Non-pigmented ciliary epithelial cell (primary cell): ENCODE measurements around the gene PLXDC2.
A peak's percentile ranks its signal among the peaks of the same experiment; 100 is the strongest.

Experiments
- DNase-seq: peaks from one replicate; pipeline ENCODE4 v3.0.0-alpha.2; 2010; ENCODE audit warnings: low read depth

PLXDC2 gene

DNA sequence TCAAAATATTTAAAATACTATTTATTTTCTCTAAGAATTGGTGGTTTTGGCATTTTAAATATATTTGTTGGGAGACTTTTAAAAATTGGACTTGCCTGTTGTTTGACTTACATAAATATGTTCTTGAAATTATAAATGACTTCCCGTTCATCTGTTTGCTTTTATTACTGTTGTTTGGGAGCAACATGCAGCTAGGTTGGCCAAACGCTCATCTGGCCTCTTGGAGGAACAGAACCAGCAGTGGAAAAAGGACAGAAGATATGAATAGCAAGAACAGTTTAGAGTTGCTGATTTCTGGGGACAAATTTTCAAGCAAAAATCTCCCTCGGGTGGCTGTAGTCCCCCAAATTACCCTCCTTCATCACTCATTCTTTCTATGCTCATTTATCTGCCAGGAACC lies 41.6 kb downstream of the PLXDC2 start:
- DNase-seq, result no peak

DNA sequence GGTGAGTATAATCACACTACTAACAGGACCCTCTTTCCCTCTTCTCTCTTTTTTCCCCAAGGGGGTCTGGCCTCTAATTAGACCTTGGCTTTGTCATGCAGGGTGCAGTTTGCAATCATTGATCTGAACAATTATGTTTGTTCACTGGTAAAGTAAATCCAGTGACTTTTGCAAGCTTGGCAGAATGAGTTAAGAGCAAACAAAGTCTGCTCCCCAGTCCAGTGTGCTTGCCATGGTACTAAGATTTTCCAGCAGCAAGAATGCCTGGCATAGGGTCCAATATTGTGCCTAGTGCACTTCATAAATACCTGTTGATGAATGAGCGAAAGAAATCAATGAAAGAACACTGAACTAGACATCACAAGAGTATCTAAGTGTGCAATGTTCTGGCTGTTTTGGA lies 43.9 kb downstream of the PLXDC2 start:
- DNase-seq, result no peak

DNA sequence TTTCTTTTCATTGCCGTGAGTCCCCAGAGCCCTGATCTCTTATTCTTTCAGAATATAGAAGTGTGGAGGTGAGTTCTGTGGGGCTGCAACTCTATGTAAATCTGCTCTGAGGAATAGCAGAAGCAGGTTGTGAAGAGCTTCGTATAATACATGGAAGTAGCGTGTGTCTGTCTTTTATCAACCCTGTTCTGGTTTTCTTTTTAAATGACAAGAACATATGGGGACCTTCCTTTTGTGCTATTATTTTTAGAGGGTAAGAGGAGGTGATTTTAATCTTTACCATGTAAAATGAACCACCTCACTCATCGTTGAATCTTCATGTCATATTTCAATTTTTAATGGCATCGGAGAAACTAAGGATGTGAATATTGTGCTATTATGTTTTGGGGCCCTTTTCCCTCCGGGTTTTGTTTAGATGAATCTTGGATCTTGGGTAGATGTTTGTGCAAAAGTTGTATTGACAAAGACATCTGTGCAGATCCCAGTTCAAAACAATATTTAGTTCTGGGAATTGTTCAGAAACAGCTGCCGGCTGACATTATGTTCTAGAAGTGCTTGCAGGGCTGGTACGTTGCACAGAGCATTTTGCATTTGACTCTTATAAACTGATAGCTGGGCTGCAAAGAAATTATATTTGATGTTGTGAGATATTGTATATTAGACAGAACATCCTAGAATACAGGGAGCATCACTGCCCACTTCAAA lies 46.7 kb downstream of the PLXDC2 start:
- DNase-seq, result no peak

DNA sequence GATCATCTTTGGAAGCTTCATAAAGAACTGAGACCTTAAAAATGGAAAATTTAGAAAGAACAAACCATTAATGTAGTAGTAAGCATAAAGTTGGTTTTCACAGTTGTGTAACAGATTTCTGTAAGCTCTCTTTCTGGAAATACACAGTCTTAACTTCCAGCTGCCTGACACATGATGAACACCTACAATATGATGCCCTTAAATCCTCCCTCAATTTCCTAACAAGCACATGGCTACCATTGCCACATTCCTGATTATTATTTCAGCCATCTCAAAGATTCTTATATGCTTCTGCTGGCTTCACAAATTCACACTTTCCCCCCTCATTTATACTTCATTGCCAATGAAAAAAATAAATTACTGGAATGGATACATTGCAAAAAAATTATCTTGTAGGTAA lies 49.4 kb downstream of the PLXDC2 start:
- no peak for DNase-seq

- no peak for DNase-seq
Observed at GRCh38 chr10:19869370-19869769, 53.1 kb downstream of the PLXDC2 start.

- no peak for DNase-seq
Observed at GRCh38 chr10:19872504-19873271, 56.5 kb downstream of the PLXDC2 start.

DNA sequence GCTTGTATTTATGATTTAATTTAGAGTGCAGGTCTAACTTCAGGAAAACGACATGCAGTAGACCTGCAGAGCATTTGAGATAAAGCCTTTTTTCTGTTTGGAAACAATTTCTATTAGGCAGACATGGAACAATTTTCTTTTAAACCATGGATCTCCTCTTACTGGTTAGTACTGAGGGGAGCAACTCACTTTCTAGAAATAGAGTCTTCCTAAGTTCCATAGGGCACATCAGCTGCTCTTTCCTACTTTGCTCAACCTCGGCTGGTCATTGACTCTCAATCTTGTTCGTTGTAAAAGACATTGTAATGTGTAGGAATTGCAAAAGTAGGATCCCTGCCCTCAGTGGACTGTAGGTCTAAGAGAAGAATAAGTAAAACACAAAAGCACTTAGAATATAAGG lies 58.0 kb downstream of the PLXDC2 start:
- DNase-seq, result no peak

GRCh38 chr10:19874791-19875190 lies 58.6 kb downstream of the PLXDC2 start:
- DNase-seq, result no peak

- no peak for DNase-seq
Observed at GRCh38 chr10:19876570-19876969, 60.3 kb downstream of the PLXDC2 start.

DNA sequence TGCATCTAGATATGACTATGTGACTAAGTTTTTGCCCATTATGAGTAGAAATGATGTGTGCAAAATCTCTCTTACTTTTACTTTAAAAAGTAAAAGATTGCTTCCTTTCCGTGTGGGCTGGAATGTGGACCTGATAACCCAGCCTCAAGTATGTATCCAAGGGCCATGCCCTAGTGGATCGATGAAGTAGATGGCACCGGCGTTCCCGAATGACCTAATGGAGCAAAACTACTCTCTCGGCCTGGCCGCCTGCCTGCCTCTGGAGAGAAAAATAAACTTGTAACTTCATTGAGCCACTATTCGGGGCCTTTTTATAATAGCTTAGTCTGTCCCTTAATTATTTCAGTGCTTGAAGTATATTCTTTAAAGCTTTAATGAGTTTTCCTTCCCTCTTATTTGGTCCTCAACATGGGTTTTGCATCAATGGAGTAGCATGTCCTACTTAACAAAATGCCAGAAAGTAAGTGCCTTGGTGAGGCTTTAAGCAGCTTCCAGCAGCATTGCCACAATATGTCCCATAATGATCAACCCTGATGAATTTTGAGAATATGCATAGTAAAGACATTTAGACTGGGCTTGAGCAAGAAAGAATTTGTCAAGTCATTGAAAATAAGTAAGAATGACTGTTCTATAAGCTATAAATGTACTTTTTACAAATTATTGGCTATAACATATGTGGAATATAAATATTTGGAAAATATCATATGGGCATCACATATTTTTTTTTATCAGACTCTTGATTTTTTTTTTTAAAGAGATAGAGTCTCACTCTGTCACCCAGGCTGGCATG lies 61.4 kb downstream of the PLXDC2 start:
- no peak for DNase-seq

GRCh38 chr10:19882621-19883020 lies 66.4 kb downstream of the PLXDC2 start:
- no peak for DNase-seq

GRCh38 chr10:19888061-19888660 lies 71.9 kb downstream of the PLXDC2 start:
- DNase-seq, result no peak

GRCh38 chr10:19889256-19889655 lies 73.0 kb downstream of the PLXDC2 start:
- DNase-seq, result no peak

DNA sequence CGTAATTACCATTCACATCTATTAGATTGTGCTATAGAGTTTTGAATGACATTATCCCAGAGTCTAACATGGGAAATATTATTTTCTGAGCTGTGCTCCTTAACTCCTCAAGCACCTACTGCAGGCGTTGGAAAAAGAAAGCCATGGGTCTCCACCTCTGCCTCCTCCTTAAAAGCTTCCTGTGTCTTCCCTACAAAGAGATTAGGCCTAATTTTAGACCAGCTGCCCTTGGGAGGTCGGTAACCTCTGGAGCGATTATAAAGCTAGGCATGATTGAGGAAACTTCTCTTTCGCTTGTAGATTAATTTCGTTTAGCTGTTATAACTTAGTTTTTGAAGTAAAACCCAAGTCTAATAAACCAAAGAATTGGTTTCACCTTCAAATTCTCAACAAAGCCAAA lies 75.2 kb downstream of the PLXDC2 start:
- no peak for DNase-seq

GRCh38 chr10:19892270-19892669 lies 76.0 kb downstream of the PLXDC2 start:
- no peak for DNase-seq

GRCh38 chr10:19892677-19893076 lies 76.4 kb downstream of the PLXDC2 start:
- DNase-seq, result no peak

DNA sequence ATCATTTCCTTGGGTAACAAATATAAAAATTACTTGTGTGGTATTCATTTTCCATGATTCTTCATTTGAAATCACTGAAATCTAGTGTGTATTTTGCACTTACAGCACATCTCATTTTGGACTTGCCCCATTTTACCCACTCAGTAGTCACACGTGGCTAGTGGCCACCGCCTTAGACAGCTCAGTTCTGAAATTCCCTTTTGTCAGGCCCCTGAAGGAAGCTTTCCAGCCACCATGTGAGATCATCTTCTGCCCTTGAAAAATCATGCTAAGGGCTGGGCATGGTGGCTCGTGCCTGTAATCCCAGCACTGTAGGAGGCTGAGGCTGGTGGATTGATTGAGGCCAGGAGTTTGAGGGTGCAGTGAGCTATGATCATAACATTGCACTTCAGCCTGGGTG lies 79.3 kb downstream of the PLXDC2 start:
- DNase-seq, result no peak

GRCh38 chr10:19902456-19902855 lies 86.2 kb downstream of the PLXDC2 start:
- no peak for DNase-seq

- peak; percentile 76 for DNase-seq
Observed at GRCh38 chr10:19904202-19904661, 88.0 kb downstream of the PLXDC2 start.

DNA sequence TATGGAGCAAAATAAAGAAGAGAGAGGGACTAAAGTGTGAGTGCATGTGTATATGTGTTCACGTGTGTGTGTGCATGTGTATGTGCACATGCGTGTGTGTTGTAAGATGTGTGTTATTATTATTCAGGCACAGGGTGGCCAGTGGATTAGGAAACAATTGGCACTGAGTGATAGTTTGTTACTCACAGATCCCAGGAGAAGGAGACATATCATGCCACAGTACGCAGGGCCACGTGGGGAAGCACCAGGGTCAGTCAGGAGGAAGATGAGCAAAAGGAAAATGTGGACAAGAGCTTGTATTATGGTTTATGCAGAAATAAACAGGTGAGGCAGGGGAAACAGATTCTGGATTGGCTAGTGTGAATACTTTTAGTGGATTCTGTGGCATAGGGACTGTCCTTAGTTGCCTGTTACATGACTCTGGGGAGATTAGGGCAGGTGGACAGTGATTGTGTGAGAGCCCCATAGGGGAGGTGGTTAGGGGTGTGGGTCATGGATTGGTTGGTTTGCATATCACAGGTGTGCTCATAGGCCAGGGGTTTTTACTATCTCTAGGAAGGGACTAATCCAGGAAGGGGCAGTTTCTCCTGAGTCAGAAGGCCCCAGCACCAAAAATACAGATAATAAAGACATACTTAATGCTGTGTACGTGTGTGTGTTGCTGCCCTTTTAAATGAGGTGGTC lies 90.0 kb downstream of the PLXDC2 start:
- DNase-seq, result no peak

- DNase-seq, result no peak
Observed at GRCh38 chr10:19908991-19909696, 92.9 kb downstream of the PLXDC2 start.
